ENCODE measurements around the gene MZT2B. TPM values are rescaled to one million over a fixed set of nuclear protein-coding genes. Genes with fewer than 3 reads are reported as not detected.
"Not testable (repeated sequence)": the region's sequence is repeated elsewhere in the genome, so short reads cannot be mapped to it uniquely, and the experiment has no call there.

Gene MZT2B
- total and polyA plus RNA-seq, 2 of the 8 experiments (the other 6 are each of a cell fraction or from before 2014, with no cell fraction given): 90.3 to 151 TPM

DNA sequence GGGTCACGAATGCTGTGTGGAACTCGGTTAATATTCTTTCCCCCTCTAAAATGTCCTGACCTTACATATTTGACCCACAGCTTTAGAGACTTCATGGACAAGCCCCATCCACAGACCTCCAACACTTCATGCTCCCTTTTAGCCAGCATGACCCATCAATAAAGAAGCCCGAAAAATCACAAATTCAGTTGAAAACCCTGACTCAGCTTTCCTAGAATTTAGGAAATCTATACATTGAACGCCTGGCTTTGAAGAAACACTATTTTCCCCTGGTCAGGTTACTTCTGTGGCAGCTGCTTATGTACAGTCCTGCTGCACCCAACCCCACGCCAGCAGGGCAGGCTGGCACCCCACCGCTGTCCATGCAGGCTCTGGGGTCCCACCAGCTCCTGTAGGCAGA lies 9.3 kb downstream of the MZT2B start:
- H3K4ac ChIP-seq (replicated peaks; ENCODE audit: insufficient read length, low read depth, low read length); H4K8ac ChIP-seq (ENCODE audit: extremely low read depth, insufficient read depth, low read length); H3K23ac ChIP-seq (ENCODE audit: insufficient read length); H4K5ac ChIP-seq (ENCODE audit: insufficient read length, low read depth, low read length); H3K14ac ChIP-seq (ENCODE audit: insufficient read length); H3K27ac ChIP-seq (ENCODE audit: low read depth, low read length); H3K56ac ChIP-seq (replicated peaks; ENCODE audit: insufficient read length, low read depth, low read length); H3K79me1 ChIP-seq (ENCODE audit: low read depth, low read length); H3K9ac ChIP-seq (replicated peaks in 1 of 4; ENCODE audit: extremely low read depth in 1 of 4, low read depth in 3 of 4, low read length in 3 of 4); H2AFZ ChIP-seq (ENCODE audit: low read length); FAIRE-seq; H2BK120ac ChIP-seq (replicated peaks; ENCODE audit: low read depth, low read length); H3K27me3 ChIP-seq (replicated peaks in 1 of 4; ENCODE audit: control insufficient read depth in 3 of 4, extremely low read depth in 1 of 4, insufficient read depth in 3 of 4, low read length in 3 of 4); H2BK15ac ChIP-seq (ENCODE audit: low read length); H3K36me3 ChIP-seq (ENCODE audit: control insufficient read depth in 2 of 4, insufficient read depth in 4 of 4, low read length in 3 of 4); H3K23me2 ChIP-seq (ENCODE audit: low read depth, low read length); H4K20me1 ChIP-seq (replicated peaks in 1 of 2; ENCODE audit: control insufficient read depth in 1 of 2, insufficient read depth in 2 of 2, low read length in 2 of 2); H3K18ac ChIP-seq (ENCODE audit: extremely low read depth, low read length); H3K4me2 ChIP-seq (ENCODE audit: insufficient read depth in 1 of 2, low read depth in 2 of 2, low read length in 2 of 2); H2AK5ac ChIP-seq (ENCODE audit: low read depth, low read length); H3K4me1 ChIP-seq (replicated peaks in 1 of 4; ENCODE audit: control insufficient read depth in 3 of 4, insufficient read depth in 4 of 4, low read length in 3 of 4); H2BK5ac ChIP-seq (ENCODE audit: low read depth, low read length); H2BK20ac ChIP-seq (ENCODE audit: low read length); H3K9me3 ChIP-seq (ENCODE audit: insufficient read depth in 2 of 2, low read depth in 1 of 2, low read length in 1 of 2); H4K91ac ChIP-seq (replicated peaks; ENCODE audit: insufficient read length, low read length); H3K79me2 ChIP-seq (ENCODE audit: control insufficient read depth in 1 of 2, insufficient read depth in 2 of 2, low read length in 2 of 2); DNase-seq (ENCODE audit: low read depth in 1 of 2, low spot score in 2 of 2); H2BK12ac ChIP-seq (ENCODE audit: low read depth, low read length); POLR2A ChIA-PET (ENCODE audit: partially characterized antibody); H3K4me3 ChIP-seq (ENCODE audit: extremely low read depth in 1 of 4, insufficient read depth in 2 of 4, low read depth in 3 of 4, low read length in 4 of 4): not testable (repeated sequence)
- WGBS, 2 experiments (ENCODE audit: extremely low coverage in 1 of 2, insufficient coverage in 1 of 2, insufficient read length in 1 of 2, insufficient replicate concordance in 2 of 2, low coverage in 1 of 2, low lambda C conversion rate in 2 of 2, missing lambda C conversion rate in 1 of 2): 88% methylated on average over 5 of the region's 6 CpGs; no CpG with 5 or more reads in 1 of the 2 experiments
- CTCF ChIA-PET (ENCODE audit: partially characterized antibody): interaction anchor here (1.2 kb wide), 1 partner anchor 10 kb away, joined by 3 read pairs; the partner anchor contains the start of gene SMPD4

DNA sequence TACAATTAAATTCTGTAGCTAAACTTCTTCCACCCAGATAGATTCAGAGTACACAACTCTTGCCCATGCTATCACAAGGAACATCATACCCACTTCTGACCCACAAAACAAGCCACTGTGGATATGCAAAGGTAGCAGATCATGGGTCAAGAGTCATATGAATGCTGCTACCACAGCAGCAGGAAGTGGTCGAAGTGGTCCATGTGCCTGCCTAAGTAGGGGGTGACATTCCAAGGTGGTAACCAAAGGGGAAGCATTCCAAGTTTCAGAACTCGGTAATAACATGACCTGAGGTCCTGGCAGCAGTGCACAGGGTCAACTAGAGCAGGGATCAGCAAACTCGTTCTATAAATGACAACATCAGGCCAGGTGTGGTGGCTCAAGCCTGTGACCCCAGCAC lies 10.4 kb downstream of the MZT2B start:
- H3K9me3 ChIP-seq (ENCODE audit: insufficient read depth in 2 of 2, low read depth in 1 of 2, low read length in 1 of 2); H3K18ac ChIP-seq (ENCODE audit: extremely low read depth, low read length); H3K27ac ChIP-seq (ENCODE audit: low read depth, low read length); H3K79me2 ChIP-seq (ENCODE audit: control insufficient read depth in 1 of 2, insufficient read depth in 2 of 2, low read length in 2 of 2); H2AFZ ChIP-seq (ENCODE audit: low read length); H3K4ac ChIP-seq (replicated peaks; ENCODE audit: insufficient read length, low read depth, low read length); H2BK20ac ChIP-seq (ENCODE audit: low read length); H2BK15ac ChIP-seq (ENCODE audit: low read length); CTCF ChIA-PET (ENCODE audit: partially characterized antibody); H2BK120ac ChIP-seq (replicated peaks; ENCODE audit: low read depth, low read length); H2BK12ac ChIP-seq (ENCODE audit: low read depth, low read length); H4K20me1 ChIP-seq (replicated peaks in 1 of 2; ENCODE audit: control insufficient read depth in 1 of 2, insufficient read depth in 2 of 2, low read length in 2 of 2); H3K4me2 ChIP-seq (ENCODE audit: insufficient read depth in 1 of 2, low read depth in 2 of 2, low read length in 2 of 2); H4K5ac ChIP-seq (ENCODE audit: insufficient read length, low read depth, low read length); H3K23ac ChIP-seq (ENCODE audit: insufficient read length); H3K36me3 ChIP-seq (ENCODE audit: control insufficient read depth in 2 of 4, insufficient read depth in 4 of 4, low read length in 3 of 4); H3K79me1 ChIP-seq (ENCODE audit: low read depth, low read length); DNase-seq (ENCODE audit: low read depth in 1 of 2, low spot score in 2 of 2); H2BK5ac ChIP-seq (ENCODE audit: low read depth, low read length); H3K56ac ChIP-seq (replicated peaks; ENCODE audit: insufficient read length, low read depth, low read length); H3K23me2 ChIP-seq (ENCODE audit: low read depth, low read length); FAIRE-seq; H3K14ac ChIP-seq (ENCODE audit: insufficient read length); H3K27me3 ChIP-seq (replicated peaks in 1 of 4; ENCODE audit: control insufficient read depth in 3 of 4, extremely low read depth in 1 of 4, insufficient read depth in 3 of 4, low read length in 3 of 4); H3K4me1 ChIP-seq (replicated peaks in 1 of 4; ENCODE audit: control insufficient read depth in 3 of 4, insufficient read depth in 4 of 4, low read length in 3 of 4); H4K91ac ChIP-seq (replicated peaks; ENCODE audit: insufficient read length, low read length); H4K8ac ChIP-seq (ENCODE audit: extremely low read depth, insufficient read depth, low read length); H3K9ac ChIP-seq (replicated peaks in 1 of 4; ENCODE audit: extremely low read depth in 1 of 4, low read depth in 3 of 4, low read length in 3 of 4); H2AK5ac ChIP-seq (ENCODE audit: low read depth, low read length); H3K4me3 ChIP-seq (ENCODE audit: extremely low read depth in 1 of 4, insufficient read depth in 2 of 4, low read depth in 3 of 4, low read length in 4 of 4): not testable (repeated sequence)
- 96% methylated on average over 3 of the region's 3 CpGs; no CpG with 5 or more reads in 1 of the 2 experiments for WGBS, 2 experiments (ENCODE audit: extremely low coverage in 1 of 2, insufficient coverage in 1 of 2, insufficient read length in 1 of 2, insufficient replicate concordance in 2 of 2, low coverage in 1 of 2, low lambda C conversion rate in 2 of 2, missing lambda C conversion rate in 1 of 2)
- POLR2A ChIA-PET (ENCODE audit: partially characterized antibody): interaction anchor here (1.1 kb wide), 1 partner anchor 12 kb away, joined by 3 read pairs; no protein-coding TSS in a partner anchor

All from H1 (cell line).